SK-N-SH treated with all-trans-retinoic acid at 6 μM for 48 hours (cell line): ENCODE results near the gene TRMT11.

ENCODE experiments used
- ATAC-seq: fragments of 200-7000 bp; cut with Tn5 transposase; 3 replicates; pipeline ENCODE4 v1.9.1; 2020; ENCODE audit warnings: mild to moderate bottlenecking, moderate library complexity
- ARNTL ChIP-seq: fragments of 450-650 bp; formaldehyde crosslinking; IDR thresholded peaks from 2 replicates; pipeline ENCODE4 v1.5.0; 2020; ENCODE audit warnings: low read depth, mild to moderate bottlenecking, moderate library complexity, borderline replicate concordance
- BACH2 ChIP-seq: fragments of 250-450 bp; sonication (Bioruptor Pico); IDR thresholded peaks from 2 replicates; pipeline ENCODE4 v1.9.0; 2021; ENCODE audit warnings: mild to moderate bottlenecking, borderline replicate concordance
- CREB5 ChIP-seq: fragments of 250-450 bp; sonication (Bioruptor Pico); IDR thresholded peaks from 2 replicates; pipeline ENCODE4 v1.5.1; 2020; ENCODE audit warnings: low read depth, mild to moderate bottlenecking, moderate library complexity
- CSDC2 ChIP-seq: fragments of 250-450 bp; sonication (Bioruptor Pico); IDR thresholded peaks from 2 replicates; pipeline ENCODE4 v1.5.0; 2020; ENCODE audit warnings: mild to moderate bottlenecking, moderate library complexity
- CSRNP3 ChIP-seq: fragments of 250-450 bp; sonication (Bioruptor Pico); IDR thresholded peaks from 2 replicates; pipeline ENCODE4 v1.5.1; 2021; ENCODE audit warnings: mild to moderate bottlenecking, moderate library complexity
- ESRRG ChIP-seq: fragments of 250-450 bp; sonication (Bioruptor Pico); IDR thresholded peaks from 2 replicates; pipeline ENCODE4 v1.6.1; 2021; ENCODE audit warnings: mild to moderate bottlenecking
- GLIS3 ChIP-seq: fragments of 250-450 bp; sonication (Bioruptor Pico); IDR thresholded peaks from 2 replicates; pipeline ENCODE4 v1.5.0; 2020; ENCODE audit warnings: mild to moderate bottlenecking, moderate library complexity
- ISL1 ChIP-seq: fragments of 250-450 bp; sonication (Bioruptor Pico); IDR thresholded peaks from 2 replicates; pipeline ENCODE4 v2.1.2; 2022; ENCODE audit warnings: mild to moderate bottlenecking, moderate library complexity
- OSR1 ChIP-seq: fragments of 250-450 bp; sonication (Bioruptor Pico); IDR thresholded peaks from 2 replicates; pipeline ENCODE4 v1.8.0; 2022; ENCODE audit warnings: moderate library complexity, mild to moderate bottlenecking, inconsistent platforms
- POU6F1 ChIP-seq: fragments of 250-450 bp; sonication (Bioruptor Pico); IDR thresholded peaks from 2 replicates; pipeline ENCODE4 v1.8.0; 2021; ENCODE audit warnings: low read depth, mild to moderate bottlenecking, moderate library complexity, borderline replicate concordance
- PPARA ChIP-seq: fragments of 250-450 bp; sonication (Bioruptor Pico); IDR thresholded peaks from 2 replicates; pipeline ENCODE4 v1.5.0; 2020; ENCODE audit warnings: mild to moderate bottlenecking, borderline replicate concordance
- SNAI2 ChIP-seq: fragments of 250-450 bp; sonication (Bioruptor Pico); IDR thresholded peaks from 2 replicates; pipeline ENCODE4 v1.5.0; 2020; ENCODE audit warnings: mild to moderate bottlenecking, moderate library complexity
- TCF4 ChIP-seq: fragments of 250-450 bp; sonication (Bioruptor Pico); IDR thresholded peaks from 2 replicates; pipeline ENCODE4 v1.8.0; 2021; ENCODE audit warnings: mild to moderate bottlenecking, moderate library complexity, borderline replicate concordance
- TOX ChIP-seq: fragments of 250-450 bp; sonication (Bioruptor Pico); IDR thresholded peaks from 2 replicates; pipeline ENCODE4 v1.8.0; 2021; ENCODE audit warnings: mild to moderate bottlenecking, moderate library complexity, borderline replicate concordance
- TSHZ2 ChIP-seq: fragments of 250-450 bp; sonication (Bioruptor Pico); IDR thresholded peaks from 2 replicates; pipeline ENCODE4 v1.5.0; 2020; ENCODE audit warnings: mild to moderate bottlenecking, moderate library complexity
- ZC3H10 ChIP-seq: fragments of 250-450 bp; sonication (Bioruptor Pico); IDR thresholded peaks from 2 replicates; pipeline ENCODE4 v1.5.1; 2021; ENCODE audit warnings: mild to moderate bottlenecking, moderate library complexity
- ZFP3 ChIP-seq: fragments of 250-450 bp; sonication (Bioruptor Pico); IDR thresholded peaks from 2 replicates; pipeline ENCODE4 v1.5.0; 2020; ENCODE audit warnings: mild to moderate bottlenecking, moderate library complexity
- ZFP30 ChIP-seq: fragments of 450-650 bp; formaldehyde crosslinking; IDR thresholded peaks from 2 replicates; pipeline ENCODE4 v1.5.0; 2022; ENCODE audit warnings: mild to moderate bottlenecking, moderate library complexity
- ZNF565 ChIP-seq: fragments of 450-650 bp; formaldehyde crosslinking; conservative IDR thresholded peaks from 2 replicates; pipeline ENCODE4 v1.5.0; 2020; ENCODE audit warnings: low read depth, mild to moderate bottlenecking, moderate library complexity
- ZNF70 ChIP-seq: fragments of 450-650 bp; formaldehyde crosslinking; IDR thresholded peaks from 2 replicates; pipeline ENCODE4 v1.5.0; 2020; ENCODE audit warnings: mild to moderate bottlenecking, moderate library complexity
- ZNF8 ChIP-seq: fragments of 450-650 bp; formaldehyde crosslinking; IDR thresholded peaks from 2 replicates; pipeline ENCODE4 v1.5.0; 2020; ENCODE audit warnings: mild to moderate bottlenecking, moderate library complexity

Gene TRMT11

GRCh38 chr6:125944896-125945295 lies 41.4 kb upstream of the TRMT11 start:
- no peak for ATAC-seq
- no peak for TF ChIP-seq ARNTL (CRISPR knock-in tag)
- no peak for TF ChIP-seq ZC3H10 (CRISPR knock-in tag)
- TF ChIP-seq BACH2 (CRISPR knock-in tag), result no peak
- no peak for TF ChIP-seq ZNF565
- TF ChIP-seq TSHZ2 (CRISPR knock-in tag), result no peak
- TF ChIP-seq CSDC2 (CRISPR knock-in tag), result no peak
- TF ChIP-seq GLIS3, result no peak
- no peak for TF ChIP-seq ZNF70
- no peak for TF ChIP-seq OSR1 (CRISPR knock-in tag)
- TF ChIP-seq TOX (CRISPR knock-in tag), result no peak
- TF ChIP-seq ZFP3 (CRISPR knock-in tag), result no peak
- TF ChIP-seq TCF4 (CRISPR knock-in tag), result no peak
- no peak for TF ChIP-seq CSRNP3 (CRISPR knock-in tag)
- no peak for TF ChIP-seq ESRRG (CRISPR knock-in tag)
- no peak for TF ChIP-seq ISL1 (CRISPR knock-in tag)
- no peak for TF ChIP-seq POU6F1 (CRISPR knock-in tag)
- no peak for TF ChIP-seq PPARA (CRISPR knock-in tag)
- TF ChIP-seq, all 23 proteins: peak for 0

GRCh38 chr6:125945378-125946141 lies 40.8 kb upstream of the TRMT11 start:
- TF ChIP-seq ISL1 (CRISPR knock-in tag), result peak; percentile 84
- 0 out of 2 replicates have a peak, but pooled peaks have one; percentile 23 for TF ChIP-seq SNAI2
- TF ChIP-seq TCF4 (CRISPR knock-in tag), result no peak
- TF ChIP-seq CSDC2 (CRISPR knock-in tag), result 0 out of 2 replicates have a peak, but pooled peaks have one; percentile 18
- TF ChIP-seq ARNTL (CRISPR knock-in tag), result no peak
- TF ChIP-seq, all 23 proteins: peak for 3
- no peak for ATAC-seq

- peak; percentile 60; the same call in 2 of the 3 replicates for ATAC-seq
- TF ChIP-seq ISL1 (CRISPR knock-in tag), result peak; percentile 48; the same call in 1 of the 2 replicates
- TF ChIP-seq ZNF70, result no peak
These were observed 38.7 kb upstream of the TRMT11 start for GRCh38 chr6:125947615-125948014.

GRCh38 chr6:125948455-125948854 lies 37.9 kb upstream of the TRMT11 start:
- ATAC-seq, result no peak
- TF ChIP-seq ARNTL (CRISPR knock-in tag) (no peak), TCF4 (CRISPR knock-in tag) (no peak), TOX (CRISPR knock-in tag) (no peak), ZNF8 (CRISPR knock-in tag) (no peak), ZC3H10 (CRISPR knock-in tag) (no peak), CSDC2 (CRISPR knock-in tag) (no peak), ZFP3 (CRISPR knock-in tag) (no peak), CSRNP3 (CRISPR knock-in tag) (no peak), CREB5 (no peak), ESRRG (CRISPR knock-in tag) (no peak), ZNF565 (no peak), ZFP30 (CRISPR knock-in tag) (no peak), ZNF70 (no peak), PPARA (CRISPR knock-in tag) (no peak), SNAI2 (no peak)
